Calu3 (cell line): ENCODE results near the gene SSBP3. TPM values are rescaled to one million over a fixed set of nuclear protein-coding genes. Genes with fewer than 3 reads are reported as not detected.

Source experiments
- BruUV-seq: library from RNA; stranded (reverse); fragments of 400-500 nt; replicated peaks from 2 replicates; lab custom pipeline; 2021; lab: Mats Ljungman, UMichigan
- CTCF ChIA-PET: fragments of 300-600 bp; sonication (Branson Sonifier 250); formaldehyde crosslinking; loops from one replicate; lab custom pipeline; 2022; ENCODE audit warnings: antibody characterized with exemption; lab: Charles Lee
- DNase-seq: peaks from one replicate; pipeline ENCODE4 v3.0.0; 2022
- H3K27ac Mint-ChIP-seq: one replicate; pipeline ENCODE4 v1.8.0; 2022; ENCODE audit warnings: mixed read lengths; ENCODE audit not compliant: unreplicated experiment
- H3K27me3 Mint-ChIP-seq: one replicate; pipeline ENCODE4 v1.8.0; 2022; ENCODE audit warnings: mixed read lengths; ENCODE audit not compliant: unreplicated experiment
- H3K36me3 Mint-ChIP-seq: one replicate; pipeline ENCODE4 v1.8.0; 2022; ENCODE audit warnings: mild to moderate bottlenecking, moderate library complexity, mixed read lengths; ENCODE audit not compliant: insufficient read depth, unreplicated experiment
- H3K4me1 Mint-ChIP-seq: one replicate; pipeline ENCODE4 v1.8.0; 2022; ENCODE audit warnings: mild to moderate bottlenecking, low read depth, mixed read lengths; ENCODE audit not compliant: unreplicated experiment
- H3K4me3 Mint-ChIP-seq: one replicate; pipeline ENCODE4 v1.8.0; 2022; ENCODE audit warnings: mild to moderate bottlenecking, low read depth, moderate library complexity, mixed read lengths; ENCODE audit not compliant: unreplicated experiment
- H3K9me3 Mint-ChIP-seq: one replicate; pipeline ENCODE4 v1.8.0; 2022; ENCODE audit warnings: low read depth, mixed read lengths; ENCODE audit not compliant: unreplicated experiment
- CTCF ChIP-seq: fragments of 200-600 bp; IDR thresholded peaks from one replicate; pipeline ENCODE4 v1.8.0; 2022; ENCODE audit warnings: antibody characterized with exemption; ENCODE audit not compliant: unreplicated experiment
- intact Hi-C: fragments of 100-400 bp; cut with micrococcal nuclease; formaldehyde crosslinking; loops from one replicate; pipeline ENCODE4 v1.10.0; 2022; ENCODE audit not compliant: unreplicated experiment
- total RNA-seq: library from RNA; stranded (reverse); gene quantifications from 2 replicates; pipeline ENCODE4 v1.2.3, GENCODE V29; 2022

Gene SSBP3
- total RNA-seq, 1 experiment from 2014 or later = 16.6 TPM

DNA sequence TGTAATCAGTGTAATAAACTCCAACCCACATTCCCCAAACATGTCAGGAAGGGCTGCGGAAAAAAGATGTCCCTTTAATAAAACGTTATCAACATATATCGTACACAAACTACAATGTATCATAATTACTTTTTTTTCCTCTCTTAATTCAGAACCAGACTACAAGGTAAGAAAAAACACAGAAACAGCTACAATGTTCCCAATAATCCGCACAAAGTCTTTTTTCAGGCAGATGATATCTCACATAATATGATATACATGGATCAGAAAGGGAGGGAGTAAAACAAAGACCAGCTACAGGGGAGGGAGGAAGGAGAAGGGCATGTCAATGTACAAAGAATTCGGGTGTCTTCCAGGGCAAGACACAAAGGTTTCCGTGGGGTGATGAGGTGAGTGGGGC is 180.8 kb downstream of the SSBP3 start:
- CTCF ChIA-PET = no interaction called here
- DNase-seq = no peak
- no TSS peak for BruUV-seq
- peak overlapping the region; percentile 51 for H3K27ac Mint-ChIP-seq
- intact Hi-C loops = no loop called here
- H3K9me3 Mint-ChIP-seq = no peaks in the 10 kb centered on the region
- no peak overlapping the region for H3K4me3 Mint-ChIP-seq
- TF ChIP-seq CTCF = no peak
- H3K4me1 Mint-ChIP-seq = no peaks in the 10 kb centered on the region
- no peaks in the 10 kb centered on the region for H3K27me3 Mint-ChIP-seq
- H3K36me3 Mint-ChIP-seq = peaks cover 14% of the 10 kb centered on the region

DNA sequence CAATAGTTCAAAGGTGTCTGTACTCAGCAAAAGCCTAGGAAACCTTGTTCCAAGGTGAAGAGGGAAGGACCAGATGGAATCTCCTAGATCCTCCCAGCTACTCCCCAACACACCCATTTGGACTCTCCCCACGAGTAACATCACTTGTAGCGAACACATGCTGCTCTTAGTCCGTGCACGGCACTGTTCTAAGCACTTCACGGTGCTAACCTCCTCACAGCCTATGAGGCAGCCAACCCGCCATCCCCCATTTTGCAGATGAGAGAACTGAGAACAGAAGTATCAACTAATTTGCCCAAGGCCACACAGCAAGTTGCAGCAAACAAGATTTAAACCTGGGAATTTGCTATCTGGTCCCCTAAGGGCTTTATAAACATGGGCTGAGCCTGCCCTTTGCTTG is 182.0 kb downstream of the SSBP3 start:
- DNase-seq = no peak
- Mint-ChIP-seq H3K4me3 (no peak overlapping the region), H3K27me3 (no peaks in the 10 kb centered on the region), H3K9me3 (no peaks in the 10 kb centered on the region), H3K4me1 (no peaks in the 10 kb centered on the region), H3K36me3 (peaks cover 21% of the 10 kb centered on the region), H3K27ac (no peak overlapping the region)
- intact Hi-C loops = no loop called here
- no TSS peak for BruUV-seq
- TF ChIP-seq CTCF = no peak
- CTCF ChIA-PET = interaction anchor here (0.6 kb wide), 1 partner anchor 1539 kb away, joined by 7 read pairs; no protein-coding TSS in a partner anchor

GRCh38 chr1:54223441-54224202 is 182.6 kb downstream of the SSBP3 start:
- H3K27ac Mint-ChIP-seq = no peak overlapping the region
- H3K9me3 Mint-ChIP-seq = no peaks in the 10 kb centered on the region
- H3K36me3 Mint-ChIP-seq = peaks cover 27% of the 10 kb centered on the region
- no peaks in the 10 kb centered on the region for H3K27me3 Mint-ChIP-seq
- no peak overlapping the region for H3K4me3 Mint-ChIP-seq
- no peaks in the 10 kb centered on the region for H3K4me1 Mint-ChIP-seq
- no TSS peak for BruUV-seq
- CTCF ChIA-PET = interaction anchor here (0.6 kb wide), 1 partner anchor 1539 kb away, joined by 7 read pairs; no protein-coding TSS in a partner anchor
- DNase-seq = no peak
- intact Hi-C loops = no loop called here
- TF ChIP-seq CTCF = no peak

DNA sequence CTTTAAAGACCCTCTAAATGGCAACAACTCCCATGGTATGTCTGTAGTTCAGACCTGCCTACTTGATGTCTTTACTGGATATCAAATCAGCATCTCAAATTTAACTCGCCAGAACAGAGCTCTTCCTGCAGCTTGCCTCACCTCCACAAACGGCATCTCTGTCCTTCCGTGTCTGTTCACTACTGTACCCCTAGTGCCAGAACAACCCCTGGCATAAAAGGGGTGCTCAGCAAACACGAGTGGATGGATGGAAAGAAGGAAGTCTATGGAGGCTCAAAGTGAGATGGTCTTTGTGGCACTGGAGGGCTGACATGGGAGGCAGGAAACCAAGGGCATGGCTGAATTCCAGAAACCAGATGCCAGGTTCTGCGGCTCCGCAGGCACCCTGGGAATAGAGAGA is 183.5 kb downstream of the SSBP3 start:
- Mint-ChIP-seq H3K27me3 (no peaks in the 10 kb centered on the region), H3K36me3 (peaks cover 32% of the 10 kb centered on the region), H3K9me3 (no peaks in the 10 kb centered on the region), H3K4me3 (no peak overlapping the region), H3K27ac (no peak overlapping the region), H3K4me1 (no peaks in the 10 kb centered on the region)
- intact Hi-C loops = no loop called here
- BruUV-seq = no TSS peak
- CTCF ChIA-PET = interaction anchor here (0.6 kb wide), 1 partner anchor 12 kb away, joined by 3 read pairs; no protein-coding TSS in a partner anchor
- no peak for DNase-seq
- no peak for TF ChIP-seq CTCF
